H1 (cell line): ENCODE measurements around the gene RFX6. TPM values are rescaled to one million over a fixed set of nuclear protein-coding genes. Genes with fewer than 3 reads are reported as not detected.

ENCODE experiments used
- CTCF ChIA-PET: fragments of 300-600 bp; sonication (Branson Sonifier 250); formaldehyde crosslinking; loops from one replicate; lab custom pipeline; 2021; ENCODE audit not compliant: partially characterized antibody; lab: Charles Lee
- POLR2A ChIA-PET: fragments of 300-600 bp; sonication (Branson Sonifier 250); formaldehyde crosslinking; loops from one replicate; lab custom pipeline; 2021; ENCODE audit warnings: inconsistent platforms; ENCODE audit not compliant: partially characterized antibody; lab: Charles Lee
- DNase-seq, 2 experiments: peaks; one replicate each; pipeline versions ENCODE4 v3.0.0 to v3.0.0-alpha.2; 2010 to 2022; ENCODE audit warnings: low spot score in 2 of 2, low read depth in 1 of 2, mixed read lengths in 1 of 2
- FAIRE-seq: peaks from 2 replicates; lab custom pipeline; 2011; peaks lifted over from hg19 to GRCh38; lab: Jason Lieb, UNC
- H2AFZ ChIP-seq: 2 replicates; pipeline ENCODE4 v1.8.1; 2012; ENCODE audit warnings: low read length, inconsistent platforms
- H2AK5ac ChIP-seq: 2 replicates; pipeline ENCODE4 v1.6.1; 2013; ENCODE audit warnings: low read depth, low read length
- H2BK120ac ChIP-seq: replicated peaks from 2 replicates; pipeline ENCODE3; 2013; ENCODE audit warnings: low read depth, low read length, inconsistent platforms
- H2BK12ac ChIP-seq: 2 replicates; pipeline ENCODE4 v1.6.1; 2013; ENCODE audit warnings: low read depth, low read length
- H2BK15ac ChIP-seq: 2 replicates; pipeline ENCODE4 v1.6.1; 2013; ENCODE audit warnings: low read length
- H2BK20ac ChIP-seq: 2 replicates; pipeline ENCODE4 v1.6.1; 2013; ENCODE audit warnings: low read length
- H2BK5ac ChIP-seq: 2 replicates; pipeline ENCODE4 v1.6.1; 2013; ENCODE audit warnings: low read depth, low read length
- H3K14ac ChIP-seq: 2 replicates; pipeline ENCODE4 v1.6.1; 2013; ENCODE audit warnings: inconsistent platforms; ENCODE audit not compliant: insufficient read length
- H3K18ac ChIP-seq: 2 replicates; pipeline ENCODE4 v1.6.1; 2013; ENCODE audit warnings: low read length; ENCODE audit errors: extremely low read depth
- H3K23ac ChIP-seq: 2 replicates; pipeline ENCODE4 v1.6.1; 2013; ENCODE audit warnings: inconsistent platforms; ENCODE audit not compliant: insufficient read length
- H3K23me2 ChIP-seq: 2 replicates; pipeline ENCODE4 v1.6.1; 2013; ENCODE audit warnings: low read depth, low read length
- H3K27ac ChIP-seq: 2 replicates; pipeline ENCODE4 v1.6.1; 2011; ENCODE audit warnings: low read depth, low read length, inconsistent platforms
- H3K27me3 ChIP-seq, 4 experiments: replicated peaks in 1 of 4; 1 replicate in 1 of 4; 2 replicates in 3 of 4; pipeline versions ENCODE4 v1.6.1 to v1.8.1; 2011 to 2013; ENCODE audit warnings: low read length in 3 of 4, mild to moderate bottlenecking in 3 of 4, inconsistent platforms in 2 of 4, mixed read lengths in 2 of 4, moderate library complexity in 1 of 4; ENCODE audit not compliant: control insufficient read depth in 3 of 4, insufficient read depth in 3 of 4; ENCODE audit errors: extremely low read depth in 1 of 4
- H3K36me3 ChIP-seq, 4 experiments: 2 replicates each; pipeline versions ENCODE4 v1.6.1 to v1.8.1; 2011 to 2013; ENCODE audit warnings: mild to moderate bottlenecking in 4 of 4, low read length in 3 of 4, moderate library complexity in 2 of 4, control low read depth in 1 of 4, inconsistent platforms in 1 of 4; ENCODE audit not compliant: insufficient read depth in 4 of 4, control insufficient read depth in 2 of 4
- H3K4ac ChIP-seq: replicated peaks from 2 replicates; pipeline ENCODE3; 2013; ENCODE audit warnings: low read length, low read depth, mixed read lengths, inconsistent platforms; ENCODE audit not compliant: insufficient read length
- H3K4me1 ChIP-seq, 4 experiments: replicated peaks in 1 of 4; 1 replicate in 1 of 4; 2 replicates in 3 of 4; pipeline versions ENCODE4 v1.6.1 to v1.8.1; 2011 to 2013; ENCODE audit warnings: low read length in 3 of 4, inconsistent platforms in 2 of 4, mixed read lengths in 1 of 4; ENCODE audit not compliant: insufficient read depth in 4 of 4, control insufficient read depth in 3 of 4
- H3K4me2 ChIP-seq, 2 experiments: 2 replicates each; pipeline versions ENCODE4 v1.6.1 to v1.8.1; 2011 to 2013; ENCODE audit warnings: low read depth in 2 of 2, low read length in 2 of 2, control low read depth in 1 of 2, inconsistent platforms in 1 of 2, mild to moderate bottlenecking in 1 of 2; ENCODE audit not compliant: insufficient read depth in 1 of 2
- H3K4me3 ChIP-seq, 4 experiments: fragments of 200-600, 300-600 bp in 1 of 4; sonication (generic), shearing (Covaris generic), sonication (Bioruptor Twin) in 1 of 4; 2 replicates each; pipeline versions ENCODE4 v1.5.1 to v1.8.1; 2011 to 2016; ENCODE audit warnings: low read length in 4 of 4, low read depth in 3 of 4, control low read depth in 2 of 4, inconsistent platforms in 2 of 4, mild to moderate bottlenecking in 2 of 4, mixed read lengths in 1 of 4, moderate library complexity in 1 of 4; ENCODE audit not compliant: insufficient read depth in 2 of 4; ENCODE audit errors: extremely low read depth in 1 of 4
- H3K56ac ChIP-seq: replicated peaks from 2 replicates; pipeline ENCODE3; 2013; ENCODE audit warnings: low read depth, mild to moderate bottlenecking, mixed read lengths, low read length, inconsistent platforms; ENCODE audit not compliant: insufficient read length
- H3K79me1 ChIP-seq: 2 replicates; pipeline ENCODE4 v1.6.1; 2013; ENCODE audit warnings: low read depth, low read length, control low read depth
- H3K79me2 ChIP-seq, 2 experiments: 2 replicates each; pipeline versions ENCODE4 v1.6.1 to v1.8.1; 2012 to 2013; ENCODE audit warnings: low read length in 2 of 2, mild to moderate bottlenecking in 2 of 2, inconsistent platforms in 1 of 2; ENCODE audit not compliant: insufficient read depth in 2 of 2, control insufficient read depth in 1 of 2
- H3K9ac ChIP-seq, 4 experiments: replicated peaks in 1 of 4; 1 replicate in 1 of 4; 2 replicates in 3 of 4; pipeline versions ENCODE4 v1.6.1 to v1.8.1; 2011 to 2013; ENCODE audit warnings: low read depth in 3 of 4, low read length in 3 of 4, control low read depth in 2 of 4, mild to moderate bottlenecking in 2 of 4, moderate library complexity in 2 of 4, inconsistent platforms in 1 of 4; ENCODE audit errors: extremely low read depth in 1 of 4
- H3K9me3 ChIP-seq, 2 experiments: 2 replicates each; pipeline versions ENCODE4 v1.6.1 to v1.8.1; 2012 to 2013; ENCODE audit warnings: mild to moderate bottlenecking in 2 of 2, moderate library complexity in 2 of 2, control low read depth in 1 of 2, inconsistent platforms in 1 of 2, low read depth in 1 of 2, low read length in 1 of 2, mixed read lengths in 1 of 2; ENCODE audit not compliant: insufficient read depth in 2 of 2
- H4K20me1 ChIP-seq, 2 experiments: replicated peaks in 1 of 2; 2 replicates each; pipeline versions ENCODE3 to v1.8.1; 2011 to 2013; ENCODE audit warnings: inconsistent platforms in 2 of 2, low read length in 2 of 2, mild to moderate bottlenecking in 1 of 2; ENCODE audit not compliant: insufficient read depth in 2 of 2, control insufficient read depth in 1 of 2
- H4K5ac ChIP-seq: 2 replicates; pipeline ENCODE4 v1.6.1; 2013; ENCODE audit warnings: low read length, low read depth, mixed read lengths, inconsistent platforms; ENCODE audit not compliant: insufficient read length
- H4K8ac ChIP-seq: 2 replicates; pipeline ENCODE4 v1.8.0; 2013; ENCODE audit warnings: mild to moderate bottlenecking, moderate library complexity, low read length, inconsistent platforms; ENCODE audit not compliant: insufficient read depth; ENCODE audit errors: extremely low read depth
- H4K91ac ChIP-seq: replicated peaks from 2 replicates; pipeline ENCODE3; 2013; ENCODE audit warnings: low read length, mixed read lengths, inconsistent platforms; ENCODE audit not compliant: insufficient read length
- BCL11A ChIP-seq, 2 experiments: IDR thresholded peaks; one replicate each; pipeline ENCODE4 v1.6.1; 2011; ENCODE audit warnings: low read depth in 2 of 2, low read length in 2 of 2, mild to moderate bottlenecking in 2 of 2
- EZH2 ChIP-seq: fragments of 200-600 bp; sonication (generic); IDR thresholded peaks from 2 replicates; pipeline ENCODE4 v1.7.1; 2012; ENCODE audit warnings: low read depth, mild to moderate bottlenecking, moderate library complexity, low read length, inconsistent platforms; ENCODE audit not compliant: severe bottlenecking
- HDAC6 ChIP-seq: IDR thresholded peaks from one replicate; pipeline ENCODE4 v1.7.1; 2012; ENCODE audit warnings: low read depth, mild to moderate bottlenecking, inconsistent platforms, low read length, moderate library complexity
- NRF1 ChIP-seq: IDR thresholded peaks from 2 replicates; pipeline ENCODE4 v1.6.1; 2011; ENCODE audit warnings: mild to moderate bottlenecking, low read depth, low read length, improper control_type of control experiment
- TAF7 ChIP-seq: optimal IDR thresholded peaks from 2 replicates; pipeline ENCODE3; 2011; ENCODE audit warnings: low read depth, mild to moderate bottlenecking, inconsistent platforms, low read length, moderate library complexity, borderline replicate concordance
- WGBS, 2 experiments: shearing (Covaris generic) in 1 of 2; methylation state at CpG; one replicate each; pipeline versions ENCODE4 v1.1.6 to v1.1.7; 2013 to 2015; ENCODE audit warnings: low lambda C conversion rate in 2 of 2, mixed read lengths in 2 of 2, inconsistent platforms in 1 of 2, low coverage in 1 of 2, missing lambda C conversion rate in 1 of 2; ENCODE audit not compliant: insufficient replicate concordance in 2 of 2, insufficient coverage in 1 of 2, insufficient read length in 1 of 2; ENCODE audit errors: extremely low coverage in 1 of 2, missing lambda C conversion rate in 1 of 2; 5-methylcytosine and 5-hydroxymethylcytosine counted together
- polyA plus RNA-seq, 7 experiments: library from polyadenylated mRNA; depleted of rRNA in 3 of 7; stranded (reverse) in 5 of 7; unstranded in 2 of 7; fragments of >200 nt in 5 of 7; fragments of 200-250 nt in 2 of 7; gene quantifications; 1 replicate in 5 of 7; 2 replicates in 1 of 7; 4 replicates in 1 of 7; pipeline versions ENCODE4 v1.2.1 to v1.2.3, GENCODE V29; 2011 to 2013; ENCODE audit warnings: missing spikeins in 2 of 7, mixed read lengths in 2 of 7
- total RNA-seq: library from RNA; stranded (reverse); fragmentation: NEBNext Ultra II Directional; extraction: Animal tissue kit (Norgen Biotek cat#: 25700); gene quantifications from 2 replicates; pipeline ENCODE4 v1.2.1, GENCODE V29; 2021

RFX6 gene
- total and polyA plus RNA-seq, 2 of the 8 experiments (the other 6 are each of a cell fraction or from before 2014, with no cell fraction given), result not detected

DNA sequence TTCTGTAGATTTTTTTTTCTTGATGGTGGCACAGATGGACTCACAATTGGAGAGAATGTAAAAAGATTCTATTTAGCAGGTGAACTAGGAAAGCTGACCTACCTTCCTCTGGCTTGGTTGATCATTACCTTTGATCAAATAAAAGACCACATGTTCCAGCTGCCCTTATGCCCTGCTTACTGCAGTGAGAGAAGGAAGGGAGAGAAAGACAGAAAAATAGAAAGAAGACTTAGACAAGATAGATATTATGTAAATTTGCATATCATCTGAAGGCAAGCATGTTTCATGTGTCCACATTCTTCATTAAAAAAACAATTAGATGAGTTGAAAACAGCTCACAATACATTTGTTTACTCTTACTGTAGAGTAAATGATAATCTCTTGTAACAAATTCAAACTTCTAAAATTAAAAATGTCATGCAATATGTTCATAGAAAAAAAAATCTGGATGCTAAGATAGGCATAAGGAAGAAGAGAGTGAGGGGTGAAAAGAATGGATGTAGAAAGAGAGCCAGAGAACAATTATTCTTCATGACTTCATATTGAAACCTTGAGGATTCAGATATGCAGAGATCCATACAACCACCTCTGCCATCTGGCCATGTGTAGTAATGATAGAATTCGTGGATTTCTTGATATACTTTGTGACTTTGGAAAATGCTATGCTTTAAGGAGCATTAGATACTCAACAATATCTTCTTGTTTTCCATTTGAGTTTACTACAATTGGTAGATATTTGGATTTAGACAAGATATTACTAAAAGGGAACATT lies 71.7 kb downstream of the RFX6 start:
- Histone ChIP-seq H3K23me2 (no peaks in the 10 kb centered on the region), H3K23ac (no peak overlapping the region), H3K36me3 (no peaks in the 10 kb centered on the region), H3K4me3 (no peak overlapping the region), H3K27ac (no peak overlapping the region), H4K8ac (no peak overlapping the region)
- CTCF ChIA-PET, result interaction anchor here (1.0 to 1.2 kb wide), 2 partner anchors 8 to 20 kb away, joined by 3 to 4 read pairs; no protein-coding TSS in a partner anchor
- TF ChIP-seq BCL11A (IDR thresholded peaks at IDR 0.05; ENCODE audit: low read depth in 2 of 2, low read length in 2 of 2), result no peak
- TF ChIP-seq TAF7, result no peak
- no peak for TF ChIP-seq NRF1
- TF ChIP-seq EZH2, result no peak
- no peak for TF ChIP-seq HDAC6
- TF ChIP-seq, all 59 proteins: peak for 0
- WGBS, 2 experiments, result 94% methylated on average over 1 of the region's 1 CpG; no CpG with 5 or more reads in 1 of the 2 experiments
- no peak overlapping the region for H2BK15ac ChIP-seq
- H2AFZ ChIP-seq, result no peak overlapping the region
- H3K14ac ChIP-seq, result no peak overlapping the region
- no peaks in the 10 kb centered on the region for H3K9me3 ChIP-seq
- H4K91ac ChIP-seq, result no peak overlapping the region
- no peak overlapping the region for H2BK20ac ChIP-seq
- H2BK120ac ChIP-seq, result no peak overlapping the region
- H3K79me2 ChIP-seq, result no peaks in the 10 kb centered on the region
- no peak for FAIRE-seq
- peaks cover 0 to 2% (median 0%) of the 10 kb centered on the region in 4 experiments; a peak in 1 of 7 replicates for H3K4me1 ChIP-seq
- no peaks in the 10 kb centered on the region for H3K79me1 ChIP-seq
- no peak overlapping the region for H2BK5ac ChIP-seq
- no peaks in the 10 kb centered on the region for H4K20me1 ChIP-seq
- POLR2A ChIA-PET, result no interaction called here
- no peak overlapping the region for H2AK5ac ChIP-seq
- H3K18ac ChIP-seq, result no peak overlapping the region
- no peak overlapping the region for H4K5ac ChIP-seq
- H3K27me3 ChIP-seq, result no peaks in the 10 kb centered on the region
- H2BK12ac ChIP-seq, result no peak overlapping the region
- H3K9ac ChIP-seq, result no peak overlapping the region
- no peak overlapping the region for H3K4ac ChIP-seq
- no peak overlapping the region for H3K56ac ChIP-seq
- no peak for DNase-seq
- H3K4me2 ChIP-seq, result no peak overlapping the region
